Measurements from ENCODE around the gene TRAF3IP3.

- TF ChIP-seq MYC (IDR thresholded peaks at IDR 0.05; ENCODE audit: low read depth, low read length) (no peak), POLR2A (IDR thresholded peaks at IDR 0.05; ENCODE audit: low read depth, low read length) (no peak), CTCF (IDR thresholded peaks at IDR 0.05; ENCODE audit: extremely low read depth in 1 of 2, insufficient read depth in 1 of 2, low read depth in 1 of 2, low read length in 2 of 2) (no peak), MAX (IDR thresholded peaks at IDR 0.05; ENCODE audit: insufficient read depth, insufficient read length) (no peak), JUN (IDR thresholded peaks at IDR 0.05; ENCODE audit: borderline replicate concordance, insufficient read depth, insufficient read length, low read depth) (no peak), POLR2AphosphoS5 (IDR thresholded peaks at IDR 0.05; ENCODE audit: insufficient read depth, low read depth, low read length) (no peak), EZH2 (IDR thresholded peaks at IDR 0.05; ENCODE audit: borderline replicate concordance, low read depth, low read length, severe bottlenecking) (no peak), GATA2 (IDR thresholded peaks at IDR 0.05; ENCODE audit: insufficient read depth, insufficient read length, low read depth, low read length) (no peak), FOS (IDR thresholded peaks at IDR 0.05; ENCODE audit: borderline replicate concordance, insufficient read depth, low read length) (no peak)
Measured at GRCh38 chr1:209742409-209743144, 13.3 kb upstream of the TRAF3IP3 start.
